Measurements from ENCODE around the gene UGT1A7. TPM values are rescaled to one million over a fixed set of nuclear protein-coding genes. Genes with fewer than 3 reads are reported as not detected.

UGT1A7 gene
- total RNA-seq, 6 donors from 2014 or later: not detected

DNA sequence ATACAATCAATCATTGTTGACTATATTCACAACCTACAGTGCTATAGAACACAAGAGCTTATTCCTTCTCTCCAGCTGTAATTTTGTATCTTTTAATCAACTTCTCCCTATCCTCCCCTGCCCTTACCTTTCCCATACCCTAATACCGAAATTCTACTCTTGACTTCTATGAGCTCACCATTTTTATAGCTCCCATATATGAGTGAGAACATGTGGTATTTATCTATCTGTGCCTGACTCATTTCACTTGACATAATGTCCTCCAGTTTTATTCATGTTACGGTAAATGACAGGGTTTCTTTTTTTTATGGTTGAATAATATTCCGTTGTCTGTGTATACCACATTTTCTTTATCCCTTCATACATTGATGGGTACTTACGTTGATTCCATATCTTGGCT, 99.1 kb downstream of the UGT1A7 start:
- no peaks in the 10 kb centered on the region for H3K4me1 ChIP-seq
- ATAC-seq (ENCODE audit: low FRiP score in 2 of 2) (no peak), DNase-seq (no peak)
- WGBS, 2 donors: 89 to 92% methylated on average over 4 of the region's 4 CpGs
- no peaks in the 10 kb centered on the region for H3K9me3 ChIP-seq
- no peaks in the 10 kb centered on the region for H3K36me3 ChIP-seq
- H3K4me3 ChIP-seq: no peak overlapping the region
- no peak overlapping the region for H3K27ac ChIP-seq
- H3K27me3 ChIP-seq: no peaks in the 10 kb centered on the region
- TF ChIP-seq, protein P1, sequence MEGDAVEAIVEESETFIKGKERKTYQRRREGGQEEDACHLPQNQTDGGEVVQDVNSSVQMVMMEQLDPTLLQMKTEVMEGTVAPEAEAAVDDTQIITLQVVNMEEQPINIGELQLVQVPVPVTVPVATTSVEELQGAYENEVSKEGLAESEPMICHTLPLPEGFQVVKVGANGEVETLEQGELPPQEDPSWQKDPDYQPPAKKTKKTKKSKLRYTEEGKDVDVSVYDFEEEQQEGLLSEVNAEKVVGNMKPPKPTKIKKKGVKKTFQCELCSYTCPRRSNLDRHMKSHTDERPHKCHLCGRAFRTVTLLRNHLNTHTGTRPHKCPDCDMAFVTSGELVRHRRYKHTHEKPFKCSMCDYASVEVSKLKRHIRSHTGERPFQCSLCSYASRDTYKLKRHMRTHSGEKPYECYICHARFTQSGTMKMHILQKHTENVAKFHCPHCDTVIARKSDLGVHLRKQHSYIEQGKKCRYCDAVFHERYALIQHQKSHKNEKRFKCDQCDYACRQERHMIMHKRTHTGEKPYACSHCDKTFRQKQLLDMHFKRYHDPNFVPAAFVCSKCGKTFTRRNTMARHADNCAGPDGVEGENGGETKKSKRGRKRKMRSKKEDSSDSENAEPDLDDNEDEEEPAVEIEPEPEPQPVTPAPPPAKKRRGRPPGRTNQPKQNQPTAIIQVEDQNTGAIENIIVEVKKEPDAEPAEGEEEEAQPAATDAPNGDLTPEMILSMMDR (IDR thresholded peaks at IDR 0.05): no peak
- no peak for TF ChIP-seq EP300 (IDR thresholded peaks at IDR 0.05)
- no peak for TF ChIP-seq POLR2A (IDR thresholded peaks at IDR 0.05)
- TF ChIP-seq POLR2AphosphoS5 (IDR thresholded peaks at IDR 0.05): no peak

GRCh38 chr2:233789554-233789953, 107.9 kb downstream of the UGT1A7 start:
- DNase-seq (no peak), ATAC-seq (ENCODE audit: low FRiP score in 2 of 2) (no peak)

DNA sequence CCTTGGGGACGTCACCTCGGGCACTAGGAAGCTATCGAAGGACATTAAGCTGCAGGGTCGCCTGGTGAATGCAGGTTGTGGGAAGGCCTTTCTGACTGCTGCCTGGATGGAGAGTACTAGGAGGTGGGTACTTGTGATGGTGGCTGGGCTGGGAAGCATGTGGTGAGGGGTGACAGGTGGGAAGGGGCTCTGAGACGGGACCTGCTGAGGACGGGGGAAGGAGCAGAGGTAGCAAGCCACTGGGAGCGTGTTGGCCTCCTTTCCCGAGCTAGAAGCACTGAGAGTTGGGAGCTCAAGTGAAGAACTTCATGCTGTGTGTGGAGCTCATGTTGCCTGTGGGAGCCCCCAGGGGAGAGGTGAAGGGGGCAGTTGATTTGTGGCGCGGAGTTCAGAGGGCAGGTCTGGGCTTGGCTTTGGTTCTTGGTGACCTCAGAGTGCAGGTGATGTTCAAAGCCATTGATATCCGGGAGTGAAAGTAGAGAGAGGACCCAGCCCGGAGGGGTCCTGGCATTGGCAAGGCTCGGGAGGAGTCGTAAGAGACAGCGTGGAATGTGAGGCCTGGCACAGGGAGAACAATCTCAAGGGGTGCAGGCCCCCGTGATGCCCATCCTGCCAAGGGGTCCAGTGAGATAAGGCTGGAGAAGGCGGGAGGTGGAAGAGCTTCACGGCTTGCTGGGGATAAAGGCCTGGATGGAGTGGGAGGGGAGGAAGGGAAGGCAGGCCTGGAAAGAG, 109.6 kb downstream of the UGT1A7 start:
- Histone ChIP-seq H3K4me3 (no peak overlapping the region), H3K36me3 (no peaks in the 10 kb centered on the region), H3K9me3 (no peaks in the 10 kb centered on the region), H3K27me3 (no peaks in the 10 kb centered on the region), H3K4me1 (no peaks in the 10 kb centered on the region), H3K27ac (no peak overlapping the region)
- TF ChIP-seq POLR2AphosphoS5 (IDR thresholded peaks at IDR 0.05): no peak
- no peak for TF ChIP-seq POLR2A (IDR thresholded peaks at IDR 0.05)
- TF ChIP-seq, protein P1 (IDR thresholded peaks at IDR 0.05): no peak
- TF ChIP-seq EP300 (IDR thresholded peaks at IDR 0.05): no peak
- 85 to 88% methylated on average over 18 of the region's 18 CpGs for WGBS, 2 donors
- DNase-seq (no peak), ATAC-seq (ENCODE audit: low FRiP score in 2 of 2) (no peak)

More at GRCh38 chr2:233789554-233789953, 107.9 kb downstream of the UGT1A7 start:
- 95 to 98% methylated on average over 5 to 7 of the region's 7 CpGs for WGBS, 2 donors
- no peak overlapping the region for H3K4me3 ChIP-seq
- H3K36me3 ChIP-seq: no peaks in the 10 kb centered on the region
- no peaks in the 10 kb centered on the region for H3K27me3 ChIP-seq
- TF ChIP-seq EP300 (IDR thresholded peaks at IDR 0.05): no peak
- no peak for TF ChIP-seq POLR2AphosphoS5 (IDR thresholded peaks at IDR 0.05)
- TF ChIP-seq POLR2A (IDR thresholded peaks at IDR 0.05): no peak
- TF ChIP-seq, protein P1 (IDR thresholded peaks at IDR 0.05): no peak
- H3K4me1 ChIP-seq: no peaks in the 10 kb centered on the region
- no peak overlapping the region for H3K27ac ChIP-seq
- H3K9me3 ChIP-seq: no peaks in the 10 kb centered on the region

GRCh38 chr2:233791883-233792329, 110.2 kb downstream of the UGT1A7 start:
- Histone ChIP-seq H3K27ac (no peak overlapping the region), H3K27me3 (no peaks in the 10 kb centered on the region), H3K4me3 (no peak overlapping the region), H3K9me3 (no peaks in the 10 kb centered on the region), H3K36me3 (no peaks in the 10 kb centered on the region), H3K4me1 (no peaks in the 10 kb centered on the region)
- 77 to 91% methylated on average over 9 of the region's 9 CpGs for WGBS, 2 donors
- DNase-seq: no peak
- no peak for TF ChIP-seq POLR2A (IDR thresholded peaks at IDR 0.05)
- TF ChIP-seq POLR2AphosphoS5 (IDR thresholded peaks at IDR 0.05): no peak
- TF ChIP-seq, protein P1 (IDR thresholded peaks at IDR 0.05): no peak
- ATAC-seq (ENCODE audit: low FRiP score in 2 of 2): no peak

DNA sequence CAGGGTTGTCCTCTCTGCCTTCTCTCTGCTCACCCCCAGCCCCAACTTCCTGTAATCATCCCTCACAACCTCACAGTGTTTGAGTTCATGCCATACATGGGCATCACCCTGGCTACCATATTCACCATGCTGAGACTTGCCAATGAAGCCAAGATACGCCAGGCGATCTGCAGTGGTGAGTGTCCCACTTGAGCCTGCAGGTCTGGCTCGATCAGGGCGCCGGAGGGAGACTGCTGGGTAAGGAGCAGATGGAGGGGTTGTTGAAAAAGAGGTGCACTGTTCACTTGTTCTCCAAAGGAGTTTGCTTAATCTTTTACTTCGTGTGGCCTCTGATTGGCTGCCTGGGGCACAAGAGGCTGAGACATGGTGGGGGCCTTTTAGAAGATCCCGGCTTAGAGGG, 111.0 kb downstream of the UGT1A7 start:
- no peaks in the 10 kb centered on the region for H3K27me3 ChIP-seq
- no peak overlapping the region for H3K27ac ChIP-seq
- TF ChIP-seq, protein P1 (IDR thresholded peaks at IDR 0.05): no peak
- TF ChIP-seq EP300 (IDR thresholded peaks at IDR 0.05): no peak
- no peak for TF ChIP-seq POLR2AphosphoS5 (IDR thresholded peaks at IDR 0.05)
- TF ChIP-seq POLR2A (IDR thresholded peaks at IDR 0.05): no peak
- no peaks in the 10 kb centered on the region for H3K9me3 ChIP-seq
- H3K4me1 ChIP-seq: no peaks in the 10 kb centered on the region
- 81 to 89% methylated on average over 7 of the region's 7 CpGs for WGBS, 2 donors
- ATAC-seq (ENCODE audit: low FRiP score in 2 of 2): no peak
- no peak for DNase-seq
- no peak overlapping the region for H3K4me3 ChIP-seq
- H3K36me3 ChIP-seq: no peaks in the 10 kb centered on the region
